Fibroblast of skin of right quadriceps (primary cell): Measurements from ENCODE around the gene CD8A.
A peak's percentile ranks its signal among the peaks of the same experiment; 100 is the strongest.
"Not testable (repeated sequence)": the region's sequence is repeated elsewhere in the genome, so short reads cannot be mapped to it uniquely, and the experiment has no call there.

Experiments
- DNase-seq: peaks from one replicate; pipeline ENCODE4 v3.0.0-alpha.2; 2013

CD8A gene

GRCh38 chr2:86790676-86791572 lies at the start of gene CD8A:
Gene CD8A (minus strand): TSS chr2:86790913. CDS start chr2:86790825, 88 bp downstream.
- DNase-seq: no peak

DNA sequence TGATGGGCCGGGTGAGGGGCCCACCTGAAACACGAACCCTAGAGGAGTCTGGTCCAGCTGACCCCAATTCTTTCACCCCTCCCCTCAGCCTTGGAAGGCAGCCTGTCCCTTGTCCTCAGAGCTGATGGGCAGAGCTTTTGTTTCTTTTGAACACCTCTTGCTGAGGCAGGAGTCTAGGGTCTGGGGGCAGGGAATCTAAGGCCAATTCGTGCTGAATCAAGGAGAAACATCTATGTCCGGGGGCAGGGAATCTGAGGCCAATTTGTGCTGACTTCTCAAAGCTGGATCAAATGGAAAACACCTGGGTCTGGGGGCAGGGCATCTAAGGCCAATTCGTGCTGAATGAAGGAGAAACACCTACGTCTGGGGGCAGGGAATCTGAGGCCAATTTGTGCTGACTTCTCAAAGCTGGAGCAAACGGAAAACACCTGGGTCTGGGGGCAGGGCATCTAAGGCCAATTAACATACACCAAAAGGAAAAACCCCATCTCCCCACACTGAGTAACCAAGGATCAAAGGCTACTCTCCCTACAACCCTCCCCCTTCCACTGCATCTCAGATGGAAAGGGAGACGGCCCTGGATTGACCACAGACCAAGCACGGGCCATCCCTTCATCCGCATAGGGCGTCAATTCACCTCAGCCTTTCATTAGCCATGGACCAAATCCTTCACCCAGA lies 49.3 kb upstream of the CD8A start:
- not testable (repeated sequence) for DNase-seq

DNA sequence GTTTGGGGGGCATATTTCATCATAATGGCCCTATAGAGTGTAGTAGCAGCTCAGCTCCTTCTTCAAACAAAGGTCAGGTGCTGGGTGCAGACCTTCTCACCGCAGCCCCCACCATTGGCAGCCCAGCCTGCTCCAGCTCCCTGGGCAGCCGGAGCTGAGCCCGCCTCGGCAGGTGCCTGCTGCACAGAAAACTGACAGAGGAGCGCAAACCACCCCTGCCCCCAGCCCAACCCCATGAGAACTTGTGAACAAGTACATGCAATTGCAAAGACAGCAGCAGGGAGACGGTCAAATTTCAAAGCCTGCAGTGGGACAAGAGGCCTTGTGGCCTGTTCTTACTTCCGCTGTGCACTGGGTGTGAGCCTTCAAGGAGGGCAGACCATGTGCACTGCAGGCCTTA lies 48.7 kb upstream of the CD8A start:
- not testable (repeated sequence) for DNase-seq

- not testable (repeated sequence) for DNase-seq
Measured at GRCh38 chr2:86837714-86838113, 47.0 kb upstream of the CD8A start.

DNA sequence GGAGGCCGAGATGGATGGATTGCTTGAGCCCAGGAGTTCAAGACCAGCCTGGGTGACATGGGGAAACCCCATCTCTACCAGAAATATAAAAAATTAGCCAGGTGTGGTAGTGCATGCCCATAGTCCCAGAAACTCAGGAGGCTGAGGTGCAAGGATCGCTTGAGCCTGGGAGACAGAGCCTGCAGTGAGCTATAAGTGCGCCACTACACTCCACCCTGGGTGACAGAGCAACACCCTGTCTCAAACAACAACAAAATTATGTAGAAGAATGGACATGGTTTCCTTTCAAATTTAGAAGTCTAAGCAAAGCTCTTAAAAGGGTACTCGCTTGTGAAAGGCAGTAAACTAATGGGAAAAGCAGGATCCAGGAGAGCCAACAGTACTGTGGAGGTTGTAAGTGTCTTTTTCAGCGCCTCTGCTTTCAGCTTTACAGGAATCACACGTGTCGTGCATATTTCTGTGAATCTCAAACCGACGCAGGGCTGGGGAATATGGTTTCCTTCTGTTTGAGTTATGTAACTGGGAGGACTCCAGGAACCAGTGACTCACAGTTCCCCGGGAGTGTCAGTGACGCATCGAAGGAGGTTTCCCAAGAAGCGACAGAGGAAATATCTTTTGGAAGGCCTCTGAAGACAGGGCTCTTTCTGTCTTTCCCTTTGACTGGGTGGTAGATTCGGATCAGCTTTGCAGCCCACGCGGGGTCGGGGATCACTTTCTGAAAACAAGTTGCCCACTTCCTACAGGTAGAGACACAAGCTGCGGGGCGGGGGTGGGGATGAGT lies 46.4 kb upstream of the CD8A start:
- peak; percentile 89 for DNase-seq

DNA sequence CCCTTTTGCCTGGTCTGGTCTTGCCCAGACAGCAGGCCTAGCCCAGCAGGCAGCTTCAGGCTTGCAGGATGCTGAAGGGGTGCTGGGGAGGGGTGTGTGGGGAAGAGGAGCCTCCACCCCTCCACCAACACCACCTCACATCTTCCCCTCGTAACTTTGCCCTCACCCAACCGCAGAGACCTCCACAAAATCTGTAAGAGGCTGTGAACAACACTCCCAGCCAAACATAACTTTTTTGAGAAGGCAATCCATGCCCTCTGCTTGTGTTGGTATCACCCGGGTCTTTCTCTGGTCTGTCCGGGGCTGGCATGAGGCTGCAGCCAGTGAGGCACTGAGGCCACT lies 44.8 kb upstream of the CD8A start:
- not testable (repeated sequence) for DNase-seq

- no peak for DNase-seq
Measured at GRCh38 chr2:86833315-86833714, 42.6 kb upstream of the CD8A start.

GRCh38 chr2:86832334-86833096 lies 41.8 kb upstream of the CD8A start:
- DNase-seq: no peak

GRCh38 chr2:86831537-86831936 lies 40.8 kb upstream of the CD8A start:
- DNase-seq: no peak

DNA sequence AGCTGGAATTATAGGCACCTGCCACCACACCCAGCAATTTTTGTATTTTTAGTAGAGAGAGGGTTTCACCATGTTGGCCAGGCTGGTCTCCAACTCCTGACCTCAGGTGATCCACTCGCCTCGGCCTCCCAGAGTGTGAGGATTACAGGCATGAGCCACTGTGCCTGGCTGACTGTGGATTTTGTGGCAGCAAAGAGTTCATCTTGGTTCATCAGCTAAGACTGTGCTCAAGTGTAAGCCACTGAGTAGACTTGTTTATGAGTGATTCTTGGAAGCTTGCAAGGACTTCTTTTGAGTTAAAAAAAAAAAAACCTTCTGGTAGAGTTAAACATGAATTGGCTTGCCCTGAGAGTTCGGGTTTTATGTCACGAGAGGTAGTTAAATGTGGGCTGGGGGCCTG lies 36.2 kb upstream of the CD8A start:
- DNase-seq: no peak

GRCh38 chr2:86825693-86826381 lies 35.1 kb upstream of the CD8A start:
- DNase-seq: no peak

GRCh38 chr2:86825036-86825692 lies 34.5 kb upstream of the CD8A start:
- DNase-seq: no peak

- no peak for DNase-seq
Measured at GRCh38 chr2:86822668-86823345, 32.1 kb upstream of the CD8A start.

DNA sequence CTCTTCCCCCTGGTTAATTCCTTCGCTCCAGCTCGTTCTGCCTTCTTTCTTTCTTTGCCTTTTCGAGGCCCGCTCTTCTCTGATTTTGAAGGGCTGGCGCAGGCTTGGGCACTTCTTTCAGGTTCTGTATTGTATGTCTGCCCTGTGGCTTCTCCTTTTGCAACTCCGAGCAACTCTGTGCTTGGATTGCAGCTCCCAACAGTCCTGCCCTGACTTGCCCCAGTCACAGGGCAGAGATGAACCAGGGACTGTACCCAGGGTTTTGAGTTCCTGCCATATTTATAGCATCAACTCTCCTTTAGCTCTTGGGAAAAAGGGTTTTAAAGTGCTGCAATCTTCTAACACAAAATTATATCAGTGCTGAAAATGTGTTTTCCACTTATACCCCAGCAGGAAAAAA lies 31.1 kb upstream of the CD8A start:
- DNase-seq: no peak

GRCh38 chr2:86821306-86821705 lies 30.6 kb upstream of the CD8A start:
- no peak for DNase-seq

GRCh38 chr2:86818957-86819356 lies 28.2 kb upstream of the CD8A start:
- DNase-seq: no peak

- DNase-seq: no peak
Measured at GRCh38 chr2:86818114-86818801, 27.5 kb upstream of the CD8A start.

- DNase-seq: no peak
Measured at GRCh38 chr2:86815611-86816010, 24.9 kb upstream of the CD8A start.

DNA sequence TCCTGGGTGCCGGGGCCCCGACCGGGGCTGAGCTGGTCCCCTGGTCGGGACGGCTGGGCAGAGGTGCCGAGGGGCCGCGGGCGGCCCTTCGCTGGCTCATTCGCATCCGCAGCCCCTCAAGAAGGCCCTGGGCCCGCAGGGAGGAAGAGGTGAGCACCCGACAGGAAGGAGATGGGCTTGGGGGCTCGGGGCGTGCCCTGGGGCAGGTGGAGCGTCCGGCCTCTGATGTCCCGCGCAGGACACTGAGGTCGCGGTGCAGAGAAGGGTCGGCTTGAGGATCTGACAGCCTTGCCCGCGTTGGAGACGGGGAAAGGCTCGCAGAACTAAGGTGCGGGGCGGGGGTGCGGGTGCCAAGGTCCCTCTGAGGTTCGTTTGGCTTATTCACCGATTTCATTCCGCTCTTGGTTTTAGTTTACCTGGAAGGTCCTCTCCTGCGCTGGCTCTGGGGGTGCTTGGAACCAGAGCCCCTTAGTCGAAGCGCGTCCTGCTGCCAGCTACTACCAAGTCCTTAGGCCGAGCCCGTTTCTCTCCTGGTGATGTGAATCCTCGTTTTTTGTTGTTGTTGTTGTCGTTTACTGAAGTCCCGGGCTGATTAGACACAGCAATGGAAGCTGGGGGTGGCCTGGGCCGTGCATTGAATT lies 18.9 kb upstream of the CD8A start:
- no peak for DNase-seq
